Subcutaneous abdominal adipose tissue (tissue), 5 donors: Measurements from ENCODE around the gene LYVE1.

Source experiments
- H3K27ac ChIP-seq: one replicate; pipeline ENCODE4 v1.7.0; 2013; ENCODE audit warnings: low read depth, mild to moderate bottlenecking, inconsistent platforms, low read length, moderate library complexity
- H3K27me3 ChIP-seq, 5 donors: one replicate each; pipeline ENCODE4 v1.7.0; 2013; ENCODE audit warnings: low read length in 5 of 5, inconsistent platforms in 1 of 5; ENCODE audit not compliant: control insufficient read depth in 5 of 5, insufficient read depth in 4 of 5
- H3K36me3 ChIP-seq, 5 donors: one replicate each; pipeline ENCODE4 v1.7.0; 2013; ENCODE audit warnings: low read length in 5 of 5; ENCODE audit not compliant: control insufficient read depth in 5 of 5, insufficient read depth in 5 of 5
- H3K4me1 ChIP-seq, 5 donors: one replicate each; pipeline ENCODE4 v1.7.0; 2013; ENCODE audit warnings: low read length in 5 of 5, mild to moderate bottlenecking in 3 of 5, moderate library complexity in 1 of 5; ENCODE audit not compliant: control insufficient read depth in 5 of 5, insufficient read depth in 5 of 5
- H3K4me3 ChIP-seq, 5 donors: one replicate each; pipeline ENCODE4 v1.7.0; 2013; ENCODE audit warnings: low read length in 5 of 5, low read depth in 1 of 5
- H3K9ac ChIP-seq, 5 donors: one replicate each; pipeline ENCODE4 v1.7.0; 2013; ENCODE audit warnings: low read length in 5 of 5, mild to moderate bottlenecking in 4 of 5, moderate library complexity in 3 of 5
- H3K9me3 ChIP-seq, 5 donors: one replicate each; pipeline ENCODE4 v1.7.0; 2013; ENCODE audit warnings: low read length in 5 of 5; ENCODE audit not compliant: control insufficient read depth in 5 of 5
- donor health status: healthy.
- donor health status: healthy.
- donor health status: healthy.
- donor health status: healthy.
- donor health status: healthy.

LYVE1 gene

GRCh38 chr11:10604340-10604748, 35.9 kb upstream of the LYVE1 start:
- H3K9ac ChIP-seq, result peak overlapping the region in 1 of 5 donors; percentile 23
- H3K4me3 ChIP-seq, result peak overlapping the region in 2 of 5 donors; percentile 24 to 30
- H3K9me3 ChIP-seq, result no peaks in the 10 kb centered on the region
- no peaks in the 10 kb centered on the region for H3K27me3 ChIP-seq
- peaks cover 8 to 63% (median 41%) of the 10 kb centered on the region in 5 donors for H3K4me1 ChIP-seq
- H3K27ac ChIP-seq, result peak overlapping the region; percentile 13
- peaks cover 0 to 2% (median 0%) of the 10 kb centered on the region in 5 donors for H3K36me3 ChIP-seq

GRCh38 chr11:10603721-10604297, 35.3 kb upstream of the LYVE1 start:
- peak overlapping the region in 1 of 5 donors; percentile 30 for H3K4me3 ChIP-seq

DNA sequence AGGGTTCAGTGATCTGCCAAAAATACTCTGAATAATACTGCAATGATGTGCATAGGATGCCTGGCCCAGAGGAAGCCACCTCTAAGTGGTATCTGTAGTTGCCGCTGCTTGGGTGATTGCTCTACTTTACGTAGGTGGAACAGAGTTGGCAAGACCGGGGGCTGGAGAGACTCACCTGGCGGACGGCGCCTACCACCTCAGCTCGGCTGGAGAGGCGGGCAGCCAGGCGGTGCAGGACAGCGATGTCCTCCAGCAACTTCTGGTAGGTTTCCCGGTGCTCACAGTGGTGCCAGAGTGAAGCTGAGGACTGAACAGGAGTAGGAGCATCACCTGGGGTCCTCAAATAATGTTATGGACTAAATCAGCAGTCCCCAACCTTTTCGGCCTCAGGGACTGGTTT, 34.5 kb upstream of the LYVE1 start:
- Histone ChIP-seq H3K27ac (no peak overlapping the region), H3K27me3 (no peaks in the 10 kb centered on the region), H3K4me3 (no peak overlapping the region), H3K36me3 (peaks cover 0 to 2% (median 0%) of the 10 kb centered on the region in 5 donors), H3K9ac (no peak overlapping the region), H3K9me3 (no peaks in the 10 kb centered on the region), H3K4me1 (peaks cover 8 to 54% (median 40%) of the 10 kb centered on the region in 5 donors)

More at GRCh38 chr11:10603721-10604297, 35.3 kb upstream of the LYVE1 start:
- no peaks in the 10 kb centered on the region for H3K9me3 ChIP-seq
- no peaks in the 10 kb centered on the region for H3K27me3 ChIP-seq
- peak overlapping the region; percentile 13 for H3K27ac ChIP-seq
- H3K36me3 ChIP-seq, result peaks cover 0 to 2% (median 0%) of the 10 kb centered on the region in 5 donors
- H3K4me1 ChIP-seq, result peaks cover 8 to 61% (median 40%) of the 10 kb centered on the region in 5 donors
- H3K9ac ChIP-seq, result peak overlapping the region in 1 of 5 donors; percentile 23

DNA sequence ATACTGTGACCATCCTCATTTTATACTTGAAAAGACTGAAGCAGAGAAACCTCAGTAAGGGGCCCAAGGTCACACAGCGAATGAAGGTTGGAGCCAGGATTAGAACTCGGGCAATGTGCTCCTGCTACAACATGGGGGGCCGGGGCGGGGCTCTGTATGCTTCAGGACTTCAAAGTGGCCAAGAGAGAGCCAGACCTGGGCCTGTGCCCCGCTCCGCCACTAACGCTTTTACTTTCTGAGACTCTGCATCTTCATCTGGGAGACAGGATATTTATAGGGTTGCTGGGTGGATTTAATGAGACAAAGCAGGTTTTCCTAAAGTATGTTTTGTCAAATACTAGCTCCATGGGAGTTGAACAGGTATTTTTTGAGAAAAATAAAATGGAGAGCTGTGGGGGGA, 33.9 kb upstream of the LYVE1 start:
- H3K27ac ChIP-seq, result no peak overlapping the region
- H3K4me3 ChIP-seq, result no peak overlapping the region
- peaks cover 8 to 49% (median 36%) of the 10 kb centered on the region in 5 donors for H3K4me1 ChIP-seq
- peaks cover 0 to 2% (median 0%) of the 10 kb centered on the region in 5 donors for H3K36me3 ChIP-seq
- no peak overlapping the region for H3K9ac ChIP-seq
- H3K27me3 ChIP-seq, result no peaks in the 10 kb centered on the region
- H3K9me3 ChIP-seq, result no peaks in the 10 kb centered on the region

DNA sequence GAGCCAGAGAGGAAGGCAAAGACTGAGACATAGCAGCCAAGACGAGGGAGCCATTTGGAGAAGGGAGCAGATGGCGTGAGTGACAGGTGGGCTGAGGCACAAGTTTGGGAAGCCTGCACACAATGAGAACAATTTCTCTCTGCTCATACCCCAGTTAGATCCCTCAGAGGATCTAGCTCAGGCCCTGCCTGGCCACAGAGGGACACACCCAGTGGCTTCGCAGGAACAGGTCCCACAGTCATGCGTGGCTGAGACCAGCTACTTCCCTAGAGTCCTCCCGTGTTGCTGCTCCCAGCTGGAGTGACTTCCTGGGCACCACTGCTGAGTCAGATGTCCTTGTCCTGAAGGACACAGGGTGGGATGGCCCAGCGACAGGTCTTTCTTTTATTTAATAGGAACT, 33.4 kb upstream of the LYVE1 start:
- no peak overlapping the region for H3K27ac ChIP-seq
- no peaks in the 10 kb centered on the region for H3K27me3 ChIP-seq
- H3K4me3 ChIP-seq, result no peak overlapping the region
- H3K9me3 ChIP-seq, result no peaks in the 10 kb centered on the region
- peaks cover 0 to 2% (median 0%) of the 10 kb centered on the region in 5 donors for H3K36me3 ChIP-seq
- no peak overlapping the region for H3K9ac ChIP-seq
- H3K4me1 ChIP-seq, result peaks cover 8 to 44% (median 31%) of the 10 kb centered on the region in 5 donors

DNA sequence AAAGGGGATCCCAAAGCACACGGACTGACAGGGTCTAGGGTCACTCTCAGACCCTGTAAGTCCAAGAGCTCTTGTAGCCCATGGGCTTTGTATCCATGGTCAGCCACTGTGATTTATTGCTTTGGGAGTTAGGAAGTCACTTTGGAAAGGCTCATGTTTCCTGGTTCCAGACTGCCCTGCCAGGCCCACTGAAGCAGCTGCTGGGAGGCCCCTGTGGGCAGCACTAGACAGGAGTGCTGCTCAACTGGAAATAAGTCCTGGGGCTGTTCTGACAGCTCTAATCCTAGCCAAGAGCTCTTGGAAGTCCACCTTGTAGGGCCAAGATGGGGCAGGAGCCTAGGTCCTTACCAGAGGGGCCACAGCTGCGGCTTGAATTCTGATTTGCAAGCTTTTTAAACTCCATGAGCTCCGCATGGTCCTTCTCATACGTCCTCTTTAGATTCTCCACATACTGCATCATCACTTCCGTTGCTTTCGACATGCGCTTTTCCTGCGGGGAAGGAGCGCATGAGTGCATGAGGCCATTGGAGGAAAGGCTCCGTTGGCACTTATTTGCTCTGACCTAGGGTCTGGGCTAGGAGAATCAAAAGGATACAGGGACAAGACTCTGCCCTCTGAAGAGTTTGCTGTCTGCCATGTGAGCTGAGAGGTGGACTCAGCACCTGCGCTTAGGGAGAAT, 32.2 kb upstream of the LYVE1 start:
- H3K36me3 ChIP-seq, result peaks cover 0 to 2% (median 0%) of the 10 kb centered on the region in 5 donors
- no peak overlapping the region for H3K9ac ChIP-seq
- H3K27ac ChIP-seq, result no peak overlapping the region
- peaks cover 4 to 32% (median 19%) of the 10 kb centered on the region in 5 donors for H3K4me1 ChIP-seq
- H3K9me3 ChIP-seq, result no peaks in the 10 kb centered on the region
- no peaks in the 10 kb centered on the region for H3K27me3 ChIP-seq
- no peak overlapping the region for H3K4me3 ChIP-seq

DNA sequence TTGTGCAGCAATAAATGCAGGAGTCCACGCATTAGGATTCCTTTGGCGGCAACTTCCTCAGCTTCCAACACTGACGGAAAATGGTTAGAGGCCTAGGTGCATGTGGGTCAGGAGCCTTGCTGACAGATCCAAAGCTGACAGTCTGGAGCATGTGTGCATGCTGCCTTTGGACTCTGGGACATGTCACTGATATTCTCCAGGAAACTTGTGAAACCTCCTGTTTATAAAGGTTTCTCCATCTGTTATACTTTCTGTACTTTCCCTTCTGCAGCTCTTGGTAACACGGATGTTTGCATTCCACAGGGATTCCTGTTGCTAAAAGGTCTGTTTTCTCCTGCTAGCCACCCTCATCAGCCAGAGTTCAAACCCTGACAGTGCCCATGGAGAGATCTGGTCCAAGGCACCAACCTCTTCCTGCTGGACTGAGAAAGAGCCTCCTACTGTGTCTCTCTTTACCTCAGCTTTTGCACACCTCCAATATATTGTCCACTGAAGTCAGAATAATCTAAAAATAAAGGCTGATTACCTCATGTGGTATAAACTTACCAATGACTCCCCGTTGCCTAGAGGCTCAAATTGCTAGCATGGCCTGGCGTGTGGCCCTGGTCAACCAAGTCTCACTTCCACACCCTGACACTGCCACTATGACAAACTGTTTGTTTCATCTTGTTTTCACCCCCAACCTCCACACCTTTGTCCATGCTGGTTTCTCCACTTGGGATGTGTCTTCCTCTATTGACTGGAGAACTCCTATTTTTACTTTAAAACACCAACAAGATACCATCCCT, 31.1 kb upstream of the LYVE1 start:
- H3K4me1 ChIP-seq, result peaks cover 4 to 30% (median 17%) of the 10 kb centered on the region in 5 donors
- H3K27me3 ChIP-seq, result no peaks in the 10 kb centered on the region
- H3K4me3 ChIP-seq, result no peak overlapping the region
- H3K9me3 ChIP-seq, result no peaks in the 10 kb centered on the region
- no peak overlapping the region for H3K9ac ChIP-seq
- H3K27ac ChIP-seq, result no peak overlapping the region
- H3K36me3 ChIP-seq, result peaks cover 0 to 2% (median 0%) of the 10 kb centered on the region in 5 donors

DNA sequence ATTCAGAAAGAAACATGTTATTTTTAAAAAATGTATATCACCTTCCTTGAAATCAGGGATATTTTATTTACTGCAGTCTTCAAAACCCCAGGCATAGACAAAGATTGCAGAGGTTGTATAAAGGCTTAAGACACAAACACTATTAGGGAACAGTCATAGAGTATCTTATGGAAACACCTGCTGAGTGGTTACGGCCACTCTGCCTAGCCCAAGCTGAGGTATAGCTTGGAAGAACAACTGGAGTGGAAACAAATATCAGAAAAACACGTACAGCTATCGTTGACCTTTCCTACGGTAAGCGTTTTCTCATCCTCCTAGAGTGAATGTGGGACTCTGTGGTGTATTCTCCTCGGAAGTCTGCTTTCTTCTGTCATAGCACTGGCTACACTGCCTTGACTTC, 30.4 kb upstream of the LYVE1 start:
- Histone ChIP-seq H3K4me1 (peaks cover 0 to 22% (median 10%) of the 10 kb centered on the region in 5 donors), H3K36me3 (peaks cover 0 to 2% (median 0%) of the 10 kb centered on the region in 5 donors), H3K27ac (no peak overlapping the region)

GRCh38 chr11:10597877-10598351, 29.4 kb upstream of the LYVE1 start:
- no peak overlapping the region for H3K27ac ChIP-seq

More for the DNA sequence above, 30.4 kb upstream of the LYVE1 start:
- H3K4me3 ChIP-seq, result no peak overlapping the region
- no peak overlapping the region for H3K9ac ChIP-seq
- no peaks in the 10 kb centered on the region for H3K27me3 ChIP-seq
- H3K9me3 ChIP-seq, result no peaks in the 10 kb centered on the region

More at GRCh38 chr11:10597877-10598351, 29.4 kb upstream of the LYVE1 start:
- no peaks in the 10 kb centered on the region for H3K27me3 ChIP-seq
- peaks cover 0 to 20% (median 9%) of the 10 kb centered on the region in 5 donors for H3K4me1 ChIP-seq
- H3K36me3 ChIP-seq, result peaks cover 0 to 2% (median 0%) of the 10 kb centered on the region in 5 donors
- H3K9me3 ChIP-seq, result no peaks in the 10 kb centered on the region
- no peak overlapping the region for H3K4me3 ChIP-seq
- no peak overlapping the region for H3K9ac ChIP-seq
